GM23248 (cell line): Measurements from ENCODE around the gene PRPF40B.

Experiments used
- EZH2 ChIP-seq: fragments of 200-600 bp; sonication (generic); IDR thresholded peaks from 2 replicates; pipeline ENCODE4 v1.6.1; 2018; ENCODE audit warnings: antibody characterized with exemption, mild to moderate bottlenecking; ENCODE audit not compliant: insufficient read depth, poor library complexity, severe bottlenecking
- EZH2phosphoT487 ChIP-seq: fragments of 200-600 bp; sonication (generic); IDR thresholded peaks from 2 replicates; pipeline ENCODE4 v1.6.1; 2018; ENCODE audit warnings: antibody characterized with exemption, moderate library complexity, mild to moderate bottlenecking, low read depth; ENCODE audit not compliant: insufficient read depth

DNA sequence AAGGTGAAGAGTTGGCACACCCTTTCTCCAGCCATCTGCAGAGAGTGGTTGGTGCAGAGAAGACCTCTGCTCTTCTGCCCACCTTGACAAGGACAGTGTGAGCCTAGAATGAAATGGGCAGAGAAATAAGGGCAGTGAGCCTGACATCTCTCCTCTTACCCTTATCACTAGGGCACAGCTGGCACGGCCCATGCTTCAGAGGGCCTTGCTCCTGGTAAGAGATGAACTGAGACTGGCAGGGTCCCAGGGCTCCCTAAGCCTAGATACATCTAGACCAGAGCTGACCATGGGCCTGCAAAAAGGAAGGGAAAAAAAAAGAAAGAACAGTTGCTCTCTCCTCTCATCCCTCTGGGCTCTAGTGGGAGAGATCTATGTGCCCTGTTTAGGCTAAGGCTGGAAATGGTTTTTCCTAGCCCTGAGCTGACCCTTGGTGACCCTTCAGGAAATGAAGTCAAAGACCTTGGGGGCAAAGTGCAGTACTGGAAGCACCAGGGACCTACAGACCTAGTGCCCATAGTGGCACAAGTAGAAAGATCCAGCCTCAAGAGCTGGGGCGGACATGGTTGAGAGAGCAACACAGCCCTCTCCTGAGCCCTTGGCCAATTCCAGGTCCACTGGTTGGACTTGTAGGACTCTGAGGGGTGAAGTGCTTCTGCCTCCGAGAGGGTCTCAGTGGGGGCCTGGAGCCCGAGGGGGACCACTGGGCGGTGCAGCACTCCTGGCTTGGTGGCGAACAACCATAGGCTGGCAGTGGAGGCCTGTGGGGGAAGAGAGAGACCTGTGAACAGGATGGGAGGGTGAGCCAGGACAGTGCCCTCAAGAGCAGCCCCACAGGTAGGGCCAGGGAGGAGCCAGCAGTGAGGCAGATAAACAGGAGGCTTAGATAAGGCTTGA is 22.0 kb downstream of the PRPF40B start:
- TF ChIP-seq EZH2 (no peak), EZH2phosphoT487 (no peak)
